ENCODE measurements around the gene ONECUT3. TPM values are rescaled to one million over a fixed set of nuclear protein-coding genes. Genes with fewer than 3 reads are reported as not detected.

The ONECUT3 gene
- total and polyA plus RNA-seq, 9 of the 15 experiments (the other 6 are each of a cell fraction or from before 2014, with no cell fraction given) = not detected

DNA sequence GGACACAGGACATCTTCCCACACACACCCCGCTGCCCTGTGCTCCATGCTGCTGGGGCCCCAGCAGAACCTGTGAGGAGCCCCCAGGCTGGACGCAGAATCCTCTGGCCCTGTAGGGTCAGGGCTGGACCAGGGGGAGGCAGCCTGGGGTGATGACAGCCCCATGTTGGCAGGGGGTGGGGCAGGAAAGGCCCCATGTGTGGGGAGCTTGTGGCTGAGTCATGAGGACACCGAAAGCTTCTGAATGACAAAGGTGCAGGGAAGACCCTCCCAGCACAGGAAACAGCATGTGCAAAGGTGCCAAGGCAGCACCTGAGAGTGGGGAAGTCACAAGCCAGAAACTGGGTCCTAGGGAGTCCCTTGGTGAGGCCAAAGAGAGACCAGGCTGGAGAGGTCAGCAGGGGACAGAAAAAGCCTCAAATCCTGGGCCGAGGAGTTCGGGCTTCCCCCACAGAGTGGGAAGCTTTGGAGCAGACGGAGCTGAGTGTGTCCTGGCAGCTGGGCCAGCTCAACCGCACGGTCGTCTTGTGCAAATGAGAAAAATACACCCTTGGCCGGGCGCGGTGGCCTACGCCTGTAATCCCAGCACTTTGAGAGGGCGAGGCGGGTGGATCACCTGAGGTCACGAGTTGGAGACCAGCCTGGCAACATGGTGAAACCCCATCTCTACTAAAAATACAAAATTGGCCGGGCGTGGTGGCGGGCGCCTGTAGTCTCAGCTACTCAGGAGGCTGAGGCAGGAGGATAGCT, 41.3 kb downstream of the ONECUT3 start:
- Histone ChIP-seq H3K4me1 (replicated peaks in 1 of 2; ENCODE audit: control insufficient read depth in 2 of 2, insufficient read depth in 2 of 2, low read length in 2 of 2) (peaks cover 0 to 43% of the 10 kb centered on the region in 2 experiments; a peak in 3 of 5 replicates), H3K27ac (ENCODE audit: extremely low read depth, low read depth, low read length) (no peak overlapping the region), H3K27me3 (ENCODE audit: control insufficient read depth in 2 of 2, insufficient read depth in 2 of 2, low read length in 2 of 2) (no peaks in the 10 kb centered on the region), H3K4me2 (ENCODE audit: insufficient read depth, low read length) (no peak overlapping the region), H3K36me3 (ENCODE audit: control insufficient read depth, insufficient read depth, low read length) (no peaks in the 10 kb centered on the region), H3K79me2 (ENCODE audit: control insufficient read depth, insufficient read depth, low read length) (no peaks in the 10 kb centered on the region), H3K9ac (ENCODE audit: insufficient read depth in 1 of 2, low read depth in 2 of 2, low read length in 2 of 2) (peak overlapping the region in 1 of 2 experiments; percentile 77; a peak in 2 of 4 replicates), H4K20me1 (replicated peaks; ENCODE audit: control insufficient read depth, insufficient read depth, low read length) (no peaks in the 10 kb centered on the region), H3K9me1 (ENCODE audit: control insufficient read depth, insufficient read depth, low read length) (peaks cover 3% of the 10 kb centered on the region), H3K9me3 (replicated peaks; ENCODE audit: control insufficient read depth, insufficient read depth, low read depth, low read length) (peaks cover 5% of the 10 kb centered on the region; the same call in 1 of the 2 replicates), H2AFZ (ENCODE audit: low read depth, low read length) (peak overlapping the region; percentile 37), H3K4me3 (no peak overlapping the region)
- no TSS peak for BruUV-seq (replicated peaks)
- DNase-seq (ENCODE audit: extremely low read depth in 1 of 4, low spot score in 3 of 4) (peak in 3 of 4 experiments; percentile 47 to 56 (median 51)), FAIRE-seq (no peak), ATAC-seq (no peak; the same call in 2 of the 3 replicates)
- intact Hi-C loops (cut with micrococcal nuclease) = loop anchor here (1.0 to 2.0 kb wide), 2 partner anchors 20 to 123 kb away; no protein-coding TSS in a partner anchor
- ChIA-PET POLR2A (interaction anchor here (0.6 kb wide), 2 partner anchors 9 to 143 kb away, joined by 3 read pairs; no protein-coding TSS in a partner anchor), CTCF (ENCODE audit: low intra/inter-chr PET ratio) (interaction anchor here (0.9 to 3.3 kb wide), 2 partner anchors 32 to 123 kb away, joined by 3 to 29 read pairs; no protein-coding TSS in a partner anchor)
- WGBS (ENCODE audit: insufficient coverage, low coverage, missing lambda C conversion rate) = 67% methylated on average over 14 of the region's 20 CpGs
- in situ Hi-C loops (cut with MboI) = no loop called here
- TF ChIP-seq ETS2 (tag; IDR thresholded peaks at IDR 0.05; ENCODE audit: borderline replicate concordance, poor library complexity, severe bottlenecking) (no peak), MEIS2 (IDR thresholded peaks at IDR 0.05; ENCODE audit: partially characterized antibody) (peak; percentile 70), CEBPG (CRISPR knock-in tag; IDR thresholded peaks at IDR 0.05) (0 out of 2 replicates have a peak, but pooled peaks have one; percentile 9), CEBPG (tag; conservative IDR thresholded peaks at IDR 0.05 in 1 of 2, IDR thresholded peaks at IDR 0.05 in 1 of 2) (no peak), ZFX (CRISPR knock-in tag; IDR thresholded peaks at IDR 0.05) (no peak), ZFPM2 (CRISPR knock-in tag; IDR thresholded peaks at IDR 0.05) (no peak)
- TF ChIP-seq, protein P1, sequence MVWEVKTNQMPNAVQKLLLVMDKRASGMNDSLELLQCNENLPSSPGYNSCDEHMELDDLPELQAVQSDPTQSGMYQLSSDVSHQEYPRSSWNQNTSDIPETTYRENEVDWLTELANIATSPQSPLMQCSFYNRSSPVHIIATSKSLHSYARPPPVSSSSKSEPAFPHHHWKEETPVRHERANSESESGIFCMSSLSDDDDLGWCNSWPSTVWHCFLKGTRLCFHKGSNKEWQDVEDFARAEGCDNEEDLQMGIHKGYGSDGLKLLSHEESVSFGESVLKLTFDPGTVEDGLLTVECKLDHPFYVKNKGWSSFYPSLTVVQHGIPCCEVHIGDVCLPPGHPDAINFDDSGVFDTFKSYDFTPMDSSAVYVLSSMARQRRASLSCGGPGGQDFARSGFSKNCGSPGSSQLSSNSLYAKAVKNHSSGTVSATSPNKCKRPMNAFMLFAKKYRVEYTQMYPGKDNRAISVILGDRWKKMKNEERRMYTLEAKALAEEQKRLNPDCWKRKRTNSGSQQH (CRISPR knock-in tag; IDR thresholded peaks at IDR 0.05) = no peak
- TF ChIP-seq, protein P2, sequence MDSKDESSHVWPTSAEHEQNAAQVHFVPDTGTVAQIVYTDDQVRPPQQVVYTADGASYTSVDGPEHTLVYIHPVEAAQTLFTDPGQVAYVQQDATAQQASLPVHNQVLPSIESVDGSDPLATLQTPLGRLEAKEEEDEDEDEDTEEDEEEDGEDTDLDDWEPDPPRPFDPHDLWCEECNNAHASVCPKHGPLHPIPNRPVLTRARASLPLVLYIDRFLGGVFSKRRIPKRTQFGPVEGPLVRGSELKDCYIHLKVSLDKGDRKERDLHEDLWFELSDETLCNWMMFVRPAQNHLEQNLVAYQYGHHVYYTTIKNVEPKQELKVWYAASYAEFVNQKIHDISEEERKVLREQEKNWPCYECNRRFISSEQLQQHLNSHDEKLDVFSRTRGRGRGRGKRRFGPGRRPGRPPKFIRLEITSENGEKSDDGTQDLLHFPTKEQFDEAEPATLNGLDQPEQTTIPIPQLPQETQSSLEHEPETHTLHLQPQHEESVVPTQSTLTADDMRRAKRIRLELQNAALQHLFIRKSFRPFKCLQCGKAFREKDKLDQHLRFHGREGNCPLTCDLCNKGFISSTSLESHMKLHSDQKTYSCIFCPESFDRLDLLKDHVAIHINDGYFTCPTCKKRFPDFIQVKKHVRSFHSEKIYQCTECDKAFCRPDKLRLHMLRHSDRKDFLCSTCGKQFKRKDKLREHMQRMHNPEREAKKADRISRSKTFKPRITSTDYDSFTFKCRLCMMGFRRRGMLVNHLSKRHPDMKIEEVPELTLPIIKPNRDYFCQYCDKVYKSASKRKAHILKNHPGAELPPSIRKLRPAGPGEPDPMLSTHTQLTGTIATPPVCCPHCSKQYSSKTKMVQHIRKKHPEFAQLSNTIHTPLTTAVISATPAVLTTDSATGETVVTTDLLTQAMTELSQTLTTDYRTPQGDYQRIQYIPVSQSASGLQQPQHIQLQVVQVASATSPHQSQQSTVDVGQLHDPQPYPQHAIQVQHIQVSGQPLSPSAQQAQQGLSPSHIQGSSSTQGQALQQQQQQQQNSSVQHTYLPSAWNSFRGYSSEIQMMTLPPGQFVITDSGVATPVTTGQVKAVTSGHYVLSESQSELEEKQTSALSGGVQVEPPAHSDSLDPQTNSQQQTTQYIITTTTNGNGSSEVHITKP (IDR thresholded peaks at IDR 0.05; ENCODE audit: partially characterized antibody) = peak; percentile 67
- TF ChIP-seq, protein P3, sequence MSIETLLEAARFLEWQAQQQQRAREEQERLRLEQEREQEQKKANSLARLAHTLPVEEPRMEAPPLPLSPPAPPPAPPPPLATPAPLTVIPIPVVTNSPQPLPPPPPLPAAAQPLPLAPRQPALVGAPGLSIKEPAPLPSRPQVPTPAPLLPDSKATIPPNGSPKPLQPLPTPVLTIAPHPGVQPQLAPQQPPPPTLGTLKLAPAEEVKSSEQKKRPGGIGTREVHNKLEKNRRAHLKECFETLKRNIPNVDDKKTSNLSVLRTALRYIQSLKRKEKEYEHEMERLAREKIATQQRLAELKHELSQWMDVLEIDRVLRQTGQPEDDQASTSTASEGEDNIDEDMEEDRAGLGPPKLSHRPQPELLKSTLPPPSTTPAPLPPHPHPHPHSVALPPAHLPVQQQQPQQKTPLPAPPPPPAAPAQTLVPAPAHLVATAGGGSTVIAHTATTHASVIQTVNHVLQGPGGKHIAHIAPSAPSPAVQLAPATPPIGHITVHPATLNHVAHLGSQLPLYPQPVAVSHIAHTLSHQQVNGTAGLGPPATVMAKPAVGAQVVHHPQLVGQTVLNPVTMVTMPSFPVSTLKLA (conservative IDR thresholded peaks at IDR 0.05) = peak in 1 of 2 experiments; percentile 32; a peak in 1 of 4 replicates
- TF ChIP-seq, protein P4, sequence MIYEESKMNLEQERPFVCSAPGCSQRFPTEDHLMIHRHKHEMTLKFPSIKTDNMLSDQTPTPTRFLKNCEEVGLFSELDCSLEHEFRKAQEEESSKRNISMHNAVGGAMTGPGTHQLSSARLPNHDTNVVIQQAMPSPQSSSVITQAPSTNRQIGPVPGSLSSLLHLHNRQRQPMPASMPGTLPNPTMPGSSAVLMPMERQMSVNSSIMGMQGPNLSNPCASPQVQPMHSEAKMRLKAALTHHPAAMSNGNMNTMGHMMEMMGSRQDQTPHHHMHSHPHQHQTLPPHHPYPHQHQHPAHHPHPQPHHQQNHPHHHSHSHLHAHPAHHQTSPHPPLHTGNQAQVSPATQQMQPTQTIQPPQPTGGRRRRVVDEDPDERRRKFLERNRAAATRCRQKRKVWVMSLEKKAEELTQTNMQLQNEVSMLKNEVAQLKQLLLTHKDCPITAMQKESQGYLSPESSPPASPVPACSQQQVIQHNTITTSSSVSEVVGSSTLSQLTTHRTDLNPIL (CRISPR knock-in tag; IDR thresholded peaks at IDR 0.05) = no peak
